K562 (cell line): ENCODE measurements around the gene PIGN. TPM values are rescaled to one million over a fixed set of nuclear protein-coding genes. Genes with fewer than 3 reads are reported as not detected.
A peak's percentile ranks its signal among the peaks of the same experiment; 100 is the strongest.

Source experiments
- ATAC-seq: fragments of 200-7000 bp; cut with Tn5 transposase; 3 replicates; pipeline ENCODE4 v1.9.1; 2020; ENCODE audit warnings: moderate library complexity
- BruUV-seq: library from RNA; stranded (reverse); fragments of 400-500 nt; replicated peaks from 2 replicates; lab custom pipeline; 2021; lab: Mats Ljungman, UMichigan
- CTCF ChIA-PET: fragments of 300-600 bp; formaldehyde crosslinking; extraction: SDS; loops from one replicate; lab custom pipeline; 2021; ENCODE audit warnings: low intra/inter-chr PET ratio; lab: Yijun Ruan, JAX
- POLR2A ChIA-PET: fragments of 300-600, 350-650 bp; sonication (Branson Sonifier 250); formaldehyde crosslinking; extraction: SDS; loops from one replicate; lab custom pipeline; 2021; ENCODE audit warnings: antibody characterized with exemption, inconsistent platforms; lab: Yijun Ruan, JAX
- DNase-seq, 4 experiments: peaks; one replicate each; pipeline versions ENCODE4 v3.0.0 to v3.0.0-alpha.2; 2011 to 2018; ENCODE audit warnings: low spot score in 3 of 4, mixed read lengths in 3 of 4; ENCODE audit errors: extremely low read depth in 1 of 4
- FAIRE-seq: peaks from 2 replicates; lab custom pipeline; 2011; peaks lifted over from hg19 to GRCh38; lab: Jason Lieb, UNC
- H2AFZ ChIP-seq: 2 replicates; pipeline ENCODE4 v1.6.0; 2011; ENCODE audit warnings: low read depth, low read length, control low read depth, inconsistent platforms
- H3K27ac ChIP-seq: fragments of 200-600 bp; 3 replicates; pipeline ENCODE4 v1.8.0; 2011; ENCODE audit warnings: low read depth, mild to moderate bottlenecking, control low read depth, inconsistent platforms, low read length, moderate library complexity, mixed read lengths; ENCODE audit errors: extremely low read depth
- H3K27me3 ChIP-seq, 2 experiments: fragments of 300-600 bp in 1 of 2; 2 replicates in 1 of 2; 3 replicates in 1 of 2; pipeline versions ENCODE4 v1.6.0 to v1.8.0; 2011; ENCODE audit warnings: inconsistent platforms in 2 of 2, low read length in 2 of 2, mild to moderate bottlenecking in 1 of 2, mixed read lengths in 1 of 2, moderate library complexity in 1 of 2; ENCODE audit not compliant: control insufficient read depth in 2 of 2, insufficient read depth in 2 of 2
- H3K36me3 ChIP-seq: fragments of 300-600 bp; 3 replicates; pipeline ENCODE4 v1.8.0; 2011; ENCODE audit warnings: mild to moderate bottlenecking, low read length, inconsistent platforms; ENCODE audit not compliant: control insufficient read depth, insufficient read depth
- H3K4me1 ChIP-seq, 2 experiments: fragments of 200-600 bp in 1 of 2; replicated peaks in 1 of 2; 2 replicates in 1 of 2; 3 replicates in 1 of 2; pipeline versions ENCODE4 v1.5.1 to v1.8.0; 2011; ENCODE audit warnings: inconsistent platforms in 2 of 2, low read length in 2 of 2, mild to moderate bottlenecking in 1 of 2, mixed read lengths in 1 of 2, moderate library complexity in 1 of 2; ENCODE audit not compliant: control insufficient read depth in 2 of 2, insufficient read depth in 2 of 2
- H3K4me2 ChIP-seq: 2 replicates; pipeline ENCODE4 v1.6.1; 2011; ENCODE audit warnings: low read length, control low read depth, inconsistent platforms, mixed read lengths; ENCODE audit not compliant: insufficient read depth
- H3K4me3 ChIP-seq: fragments of 200-600 bp; sonication (generic), shearing (Covaris generic); 2 replicates; pipeline ENCODE4 v1.5.1; 2016; ENCODE audit warnings: control low read depth, inconsistent platforms
- H3K79me2 ChIP-seq: fragments of 200-600 bp; 3 replicates; pipeline ENCODE4 v1.8.0; 2011; ENCODE audit warnings: low read length, inconsistent platforms; ENCODE audit not compliant: control insufficient read depth, insufficient read depth
- H3K9ac ChIP-seq, 2 experiments: 2 replicates each; pipeline versions ENCODE4 v1.6.0 to v1.6.1; 2011; ENCODE audit warnings: low read depth in 2 of 2, low read length in 2 of 2, control low read depth in 1 of 2, inconsistent platforms in 1 of 2, mild to moderate bottlenecking in 1 of 2, mixed read lengths in 1 of 2; ENCODE audit not compliant: insufficient read depth in 1 of 2
- H3K9me1 ChIP-seq: one replicate; pipeline ENCODE4 v1.6.0; 2011; ENCODE audit warnings: inconsistent platforms, mild to moderate bottlenecking, low read length, moderate library complexity; ENCODE audit not compliant: control insufficient read depth, insufficient read depth
- H3K9me3 ChIP-seq: replicated peaks from 2 replicates; pipeline ENCODE4 v1.5.1; 2011; ENCODE audit warnings: low read depth, low read length, inconsistent platforms; ENCODE audit not compliant: control insufficient read depth, insufficient read depth
- H4K20me1 ChIP-seq: replicated peaks from 2 replicates; pipeline ENCODE4 v1.6.1; 2011; ENCODE audit warnings: low read length, inconsistent platforms, mixed read lengths; ENCODE audit not compliant: control insufficient read depth, insufficient read depth
- CTCF ChIP-seq, 3 experiments: IDR thresholded peaks in 2 of 3; conservative IDR thresholded peaks in 1 of 3; 2 replicates each; pipeline ENCODE4 v1.5.1; 2011 to 2012; ENCODE audit warnings: low read length in 3 of 3, mild to moderate bottlenecking in 3 of 3, control low read depth in 2 of 3, improper control_type of control experiment in 1 of 3, inconsistent platforms in 1 of 3, low read depth in 1 of 3, mixed read lengths in 1 of 3, moderate library complexity in 1 of 3; ENCODE audit not compliant: insufficient read depth in 2 of 3
- ZNF274 ChIP-seq: IDR thresholded peaks from 2 replicates; pipeline ENCODE4 v1.6.1; 2011; ENCODE audit warnings: low read depth, mild to moderate bottlenecking, low read length, moderate library complexity, borderline replicate concordance
- ZNF408 ChIP-seq: fragments of 250-450 bp; sonication (Bioruptor Pico); IDR thresholded peaks from 2 replicates; pipeline ENCODE4 v1.4.0; 2020; ENCODE audit warnings: low read depth, mild to moderate bottlenecking, moderate library complexity
- WGBS: fragments of 100-300 bp; shearing (Covaris generic); methylation state at CpG from one replicate; pipeline ENCODE4 v1.1.6; 2016; ENCODE audit warnings: low coverage, mixed read lengths; ENCODE audit not compliant: insufficient coverage; ENCODE audit errors: missing lambda C conversion rate; 5-methylcytosine and 5-hydroxymethylcytosine counted together
- in situ Hi-C: fragments of 300-500 bp; cut with MboI; formaldehyde crosslinking; loops from 4 replicates; pipeline ENCODE4 v1.15.0; 2018; ENCODE audit warnings: inconsistent platforms, mixed read lengths
- intact Hi-C: fragments of 100-400 bp; cut with micrococcal nuclease; formaldehyde crosslinking; loops from 2 replicates; pipeline ENCODE4 v1.14.2; 2022
- polyA plus RNA-seq, 8 experiments: library from polyadenylated mRNA; depleted of rRNA in 4 of 8; stranded (reverse) in 5 of 8; unstranded in 3 of 8; fragments of >200 nt; fragmentation: Nextera tagmentation in 2 of 8; fragmentation: Illumina TruSeq in 1 of 8; extraction: Ambion mirVana in 2 of 8; extraction: Trizol in 1 of 8; gene quantifications; 2 replicates each; pipeline versions ENCODE4 v1.2.1 to v1.2.3, GENCODE V29; 2011 to 2014; ENCODE audit warnings: inconsistent platforms in 1 of 8, missing spikeins in 1 of 8
- total RNA-seq, 7 experiments: library from RNA; depleted of rRNA in 6 of 7; stranded (reverse); fragments of >200 nt in 6 of 7; fragmentation: Illumina TruSeq in 2 of 7; extraction: Trizol in 2 of 7; gene quantifications; 2 replicates each; pipeline versions ENCODE4 v1.2.1 to v1.2.3, GENCODE V29; 2011 to 2021; ENCODE audit warnings: low replicate concordance in 1 of 7

Gene PIGN
- total and polyA plus RNA-seq, 9 of the 15 experiments (the other 6 are each of a cell fraction or from before 2014, with no cell fraction given) = 9.9 to 25.6 (median 17.3) TPM

GRCh38 chr18:62183578-62184195 lies 3.2 kb downstream of the PIGN start (continued):
- TF ChIP-seq ZNF274 = no peak

- DNase-seq = no peak
- ATAC-seq = no peak
- no peaks in the 10 kb centered on the region for H3K27me3 ChIP-seq
- H3K9me1 ChIP-seq = no peaks in the 10 kb centered on the region
- WGBS = 65% methylated on average over 3 of the region's 3 CpGs
- H3K79me2 ChIP-seq = peaks cover 49% of the 10 kb centered on the region
- in situ Hi-C loops (loop anchor here (25.0 kb wide), 1 partner anchor 805 kb away; no protein-coding TSS in a partner anchor), intact Hi-C loops (loop anchor here (2.0 to 10.0 kb wide), 3 partner anchors 143 to 803 kb away; partner anchors contain the start of gene TNFRSF11A)
- no peak for FAIRE-seq
- no peak overlapping the region for H3K4me3 ChIP-seq
- H3K4me1 ChIP-seq = peaks cover 0 to under 1% of the 10 kb centered on the region in 2 experiments; a peak in 3 of 5 replicates
- ChIA-PET CTCF (interaction anchor here (3.2 to 4.3 kb wide), 2 partner anchors 67 to 403 kb away, joined by 23 to 42 read pairs; no protein-coding TSS in a partner anchor), POLR2A (interaction anchor here (0.6 kb wide), 1 partner anchor 243 kb away, joined by 3 read pairs; no protein-coding TSS in a partner anchor)
- H3K36me3 ChIP-seq = no peaks in the 10 kb centered on the region
- TF ChIP-seq CTCF (IDR thresholded peaks at IDR 0.05 in 2 of 3, conservative IDR thresholded peaks at IDR 0.05 in 1 of 3; ENCODE audit: insufficient read depth in 2 of 3, low read depth in 1 of 3, low read length in 3 of 3) (0 out of 6 replicates have a peak, but pooled peaks of 1 of the 3 experiments have one; percentile 5), ZNF408 (no peak)
- H3K9ac ChIP-seq = no peak overlapping the region
- no peak overlapping the region for H3K4me2 ChIP-seq
- 0 out of 2 replicates have a peak, but pooled peaks cover 3% of the 10 kb centered on the region for H4K20me1 ChIP-seq
- H3K9me3 ChIP-seq = no peaks in the 10 kb centered on the region
- no peak overlapping the region for H3K27ac ChIP-seq
- BruUV-seq = no TSS peak
- no peak overlapping the region for H2AFZ ChIP-seq
Measured at GRCh38 chr18:62182220-62182619, 4.6 kb downstream of the PIGN start.
